K562 (cell line): ENCODE measurements around the gene CNOT4. TPM values are rescaled to one million over a fixed set of nuclear protein-coding genes. Genes with fewer than 3 reads are reported as not detected.

ENCODE experiments used
- ATAC-seq: fragments of 200-7000 bp; cut with Tn5 transposase; 3 replicates; pipeline ENCODE4 v1.9.1; 2020; ENCODE audit warnings: moderate library complexity
- BruUV-seq: library from RNA; stranded (reverse); fragments of 400-500 nt; replicated peaks from 2 replicates; lab custom pipeline; 2021; lab: Mats Ljungman, UMichigan
- CTCF ChIA-PET: fragments of 300-600 bp; formaldehyde crosslinking; extraction: SDS; loops from one replicate; lab custom pipeline; 2021; ENCODE audit warnings: low intra/inter-chr PET ratio; lab: Yijun Ruan, JAX
- POLR2A ChIA-PET: fragments of 300-600, 350-650 bp; sonication (Branson Sonifier 250); formaldehyde crosslinking; extraction: SDS; loops from one replicate; lab custom pipeline; 2021; ENCODE audit warnings: antibody characterized with exemption, inconsistent platforms; lab: Yijun Ruan, JAX
- DNase-seq, 4 experiments: peaks; one replicate each; pipeline versions ENCODE4 v3.0.0 to v3.0.0-alpha.2; 2011 to 2018; ENCODE audit warnings: low spot score in 3 of 4, mixed read lengths in 3 of 4; ENCODE audit errors: extremely low read depth in 1 of 4
- FAIRE-seq: peaks from 2 replicates; lab custom pipeline; 2011; peaks lifted over from hg19 to GRCh38; lab: Jason Lieb, UNC
- H2AFZ ChIP-seq: 2 replicates; pipeline ENCODE4 v1.6.0; 2011; ENCODE audit warnings: low read depth, low read length, control low read depth, inconsistent platforms
- H3K27ac ChIP-seq: fragments of 200-600 bp; 3 replicates; pipeline ENCODE4 v1.8.0; 2011; ENCODE audit warnings: low read depth, mild to moderate bottlenecking, control low read depth, inconsistent platforms, low read length, moderate library complexity, mixed read lengths; ENCODE audit errors: extremely low read depth
- H3K27me3 ChIP-seq, 2 experiments: fragments of 300-600 bp in 1 of 2; 2 replicates in 1 of 2; 3 replicates in 1 of 2; pipeline versions ENCODE4 v1.6.0 to v1.8.0; 2011; ENCODE audit warnings: inconsistent platforms in 2 of 2, low read length in 2 of 2, mild to moderate bottlenecking in 1 of 2, mixed read lengths in 1 of 2, moderate library complexity in 1 of 2; ENCODE audit not compliant: control insufficient read depth in 2 of 2, insufficient read depth in 2 of 2
- H3K36me3 ChIP-seq: fragments of 300-600 bp; 3 replicates; pipeline ENCODE4 v1.8.0; 2011; ENCODE audit warnings: mild to moderate bottlenecking, low read length, inconsistent platforms; ENCODE audit not compliant: control insufficient read depth, insufficient read depth
- H3K4me1 ChIP-seq, 2 experiments: fragments of 200-600 bp in 1 of 2; replicated peaks in 1 of 2; 2 replicates in 1 of 2; 3 replicates in 1 of 2; pipeline versions ENCODE4 v1.5.1 to v1.8.0; 2011; ENCODE audit warnings: inconsistent platforms in 2 of 2, low read length in 2 of 2, mild to moderate bottlenecking in 1 of 2, mixed read lengths in 1 of 2, moderate library complexity in 1 of 2; ENCODE audit not compliant: control insufficient read depth in 2 of 2, insufficient read depth in 2 of 2
- H3K4me2 ChIP-seq: 2 replicates; pipeline ENCODE4 v1.6.1; 2011; ENCODE audit warnings: low read length, control low read depth, inconsistent platforms, mixed read lengths; ENCODE audit not compliant: insufficient read depth
- H3K4me3 ChIP-seq: fragments of 200-600 bp; sonication (generic), shearing (Covaris generic); 2 replicates; pipeline ENCODE4 v1.5.1; 2016; ENCODE audit warnings: control low read depth, inconsistent platforms
- H3K79me2 ChIP-seq: fragments of 200-600 bp; 3 replicates; pipeline ENCODE4 v1.8.0; 2011; ENCODE audit warnings: low read length, inconsistent platforms; ENCODE audit not compliant: control insufficient read depth, insufficient read depth
- H3K9ac ChIP-seq, 2 experiments: 2 replicates each; pipeline versions ENCODE4 v1.6.0 to v1.6.1; 2011; ENCODE audit warnings: low read depth in 2 of 2, low read length in 2 of 2, control low read depth in 1 of 2, inconsistent platforms in 1 of 2, mild to moderate bottlenecking in 1 of 2, mixed read lengths in 1 of 2; ENCODE audit not compliant: insufficient read depth in 1 of 2
- H3K9me1 ChIP-seq: one replicate; pipeline ENCODE4 v1.6.0; 2011; ENCODE audit warnings: inconsistent platforms, mild to moderate bottlenecking, low read length, moderate library complexity; ENCODE audit not compliant: control insufficient read depth, insufficient read depth
- H3K9me3 ChIP-seq: replicated peaks from 2 replicates; pipeline ENCODE4 v1.5.1; 2011; ENCODE audit warnings: low read depth, low read length, inconsistent platforms; ENCODE audit not compliant: control insufficient read depth, insufficient read depth
- H4K20me1 ChIP-seq: replicated peaks from 2 replicates; pipeline ENCODE4 v1.6.1; 2011; ENCODE audit warnings: low read length, inconsistent platforms, mixed read lengths; ENCODE audit not compliant: control insufficient read depth, insufficient read depth
- FOXK2 ChIP-seq, 2 experiments: fragments of 450-650 bp; IDR thresholded peaks in 1 of 2; conservative IDR thresholded peaks in 1 of 2; 2 replicates each; pipeline ENCODE4 v1.6.1; 2016; ENCODE audit warnings: low read depth in 2 of 2, mild to moderate bottlenecking in 1 of 2
- SREBF2 ChIP-seq: sonication (generic); formaldehyde crosslinking; IDR thresholded peaks from 2 replicates; pipeline ENCODE4 v1.4.0; 2020; ENCODE audit warnings: mild to moderate bottlenecking, missing genetic modification reagents
- YY1 ChIP-seq, 3 experiments: IDR thresholded peaks; 2 replicates each; pipeline ENCODE4 v1.6.1; 2011; ENCODE audit warnings: low read length in 2 of 3, mild to moderate bottlenecking in 2 of 3, moderate library complexity in 2 of 3, borderline replicate concordance in 1 of 3, control low read depth in 1 of 3, low read depth in 1 of 3; ENCODE audit not compliant: insufficient read depth in 3 of 3, insufficient replicate concordance in 2 of 3, control insufficient read depth in 1 of 3, insufficient read length in 1 of 3; ENCODE audit errors: extremely low read depth in 1 of 3
- ZFP36 ChIP-seq: fragments of 150-350 bp; IDR thresholded peaks from 2 replicates; pipeline ENCODE4 v1.6.1; 2018; ENCODE audit warnings: low read length, low read depth; ENCODE audit not compliant: partially characterized antibody
- WGBS: fragments of 100-300 bp; shearing (Covaris generic); methylation state at CpG from one replicate; pipeline ENCODE4 v1.1.6; 2016; ENCODE audit warnings: low coverage, mixed read lengths; ENCODE audit not compliant: insufficient coverage; ENCODE audit errors: missing lambda C conversion rate; 5-methylcytosine and 5-hydroxymethylcytosine counted together
- in situ Hi-C: fragments of 300-500 bp; cut with MboI; formaldehyde crosslinking; loops from 4 replicates; pipeline ENCODE4 v1.15.0; 2018; ENCODE audit warnings: inconsistent platforms, mixed read lengths
- intact Hi-C: fragments of 100-400 bp; cut with micrococcal nuclease; formaldehyde crosslinking; loops from 2 replicates; pipeline ENCODE4 v1.14.2; 2022
- polyA plus RNA-seq, 8 experiments: library from polyadenylated mRNA; depleted of rRNA in 4 of 8; stranded (reverse) in 5 of 8; unstranded in 3 of 8; fragments of >200 nt; fragmentation: Nextera tagmentation in 2 of 8; fragmentation: Illumina TruSeq in 1 of 8; extraction: Ambion mirVana in 2 of 8; extraction: Trizol in 1 of 8; gene quantifications; 2 replicates each; pipeline versions ENCODE4 v1.2.1 to v1.2.3, GENCODE V29; 2011 to 2014; ENCODE audit warnings: inconsistent platforms in 1 of 8, missing spikeins in 1 of 8
- total RNA-seq, 7 experiments: library from RNA; depleted of rRNA in 6 of 7; stranded (reverse); fragments of >200 nt in 6 of 7; fragmentation: Illumina TruSeq in 2 of 7; extraction: Trizol in 2 of 7; gene quantifications; 2 replicates each; pipeline versions ENCODE4 v1.2.1 to v1.2.3, GENCODE V29; 2011 to 2021; ENCODE audit warnings: low replicate concordance in 1 of 7
- TF ChIP-seq, protein P1 (sequence below): fragments of 250-450 bp; sonication (Bioruptor Pico); IDR thresholded peaks from 2 replicates; pipeline ENCODE4 v1.4.0; 2020; ENCODE audit warnings: mild to moderate bottlenecking
- TF ChIP-seq, protein P2 (sequence below): fragments of 450-650 bp; IDR thresholded peaks from 2 replicates; pipeline ENCODE4 v1.6.1; 2016; ENCODE audit warnings: borderline replicate concordance
- TF ChIP-seq, protein P3 (sequence below): fragments of 450-650 bp; IDR thresholded peaks from 2 replicates; pipeline ENCODE4 v1.6.1; 2016
- TF ChIP-seq, protein P4 (sequence below): IDR thresholded peaks from 2 replicates; pipeline ENCODE4 v1.6.1; 2011; ENCODE audit warnings: borderline replicate concordance, low read depth, mild to moderate bottlenecking, moderate library complexity, low read length; ENCODE audit not compliant: insufficient read depth, poor library complexity, severe bottlenecking

Gene CNOT4
- total and polyA plus RNA-seq, 9 of the 15 experiments (the other 6 are each of a cell fraction or from before 2014, with no cell fraction given) = 8.6 to 24.1 (median 15.4) TPM

DNA sequence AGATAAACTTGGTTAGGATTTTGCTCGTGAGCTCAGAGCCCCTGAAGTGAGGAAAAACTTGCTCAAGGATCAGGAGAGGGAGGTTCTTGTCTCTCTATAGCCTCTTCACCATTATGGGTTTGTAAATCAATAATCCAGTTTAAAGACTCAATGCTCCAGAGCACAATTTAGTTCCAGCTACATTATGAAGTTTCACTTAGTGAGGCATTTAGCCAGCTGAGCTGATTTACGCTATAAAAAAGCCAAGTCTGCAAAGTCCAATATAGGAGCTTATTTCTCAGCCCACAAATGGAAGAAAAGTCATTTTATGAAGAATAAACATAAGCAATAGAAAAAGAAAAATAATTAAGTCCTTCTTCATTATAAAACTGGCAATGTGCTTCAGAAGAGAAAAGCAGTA is 145.7 kb downstream of the CNOT4 start:
- no peak overlapping the region for H2AFZ ChIP-seq
- TF ChIP-seq, protein P1, sequence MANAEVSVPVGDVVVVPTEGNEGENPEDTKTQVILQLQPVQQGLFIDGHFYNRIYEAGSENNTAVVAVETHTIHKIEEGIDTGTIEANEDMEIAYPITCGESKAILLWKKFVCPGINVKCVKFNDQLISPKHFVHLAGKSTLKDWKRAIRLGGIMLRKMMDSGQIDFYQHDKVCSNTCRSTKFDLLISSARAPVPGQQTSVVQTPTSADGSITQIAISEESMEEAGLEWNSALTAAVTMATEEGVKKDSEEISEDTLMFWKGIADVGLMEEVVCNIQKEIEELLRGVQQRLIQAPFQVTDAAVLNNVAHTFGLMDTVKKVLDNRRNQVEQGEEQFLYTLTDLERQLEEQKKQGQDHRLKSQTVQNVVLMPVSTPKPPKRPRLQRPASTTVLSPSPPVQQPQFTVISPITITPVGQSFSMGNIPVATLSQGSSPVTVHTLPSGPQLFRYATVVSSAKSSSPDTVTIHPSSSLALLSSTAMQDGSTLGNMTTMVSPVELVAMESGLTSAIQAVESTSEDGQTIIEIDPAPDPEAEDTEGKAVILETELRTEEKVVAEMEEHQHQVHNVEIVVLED (CRISPR knock-in tag) = no peak
- TF ChIP-seq YY1 (IDR thresholded peaks at IDR 0.05; ENCODE audit: borderline replicate concordance in 1 of 3, control insufficient read depth in 1 of 3, extremely low read depth in 1 of 3, insufficient read depth in 3 of 3, insufficient read length in 1 of 3, insufficient replicate concordance in 2 of 3, low read depth in 1 of 3, low read length in 2 of 3) (no peak), SREBF2 (CRISPR knock-in tag) (no peak), FOXK2 (conservative IDR thresholded peaks at IDR 0.05 in 1 of 2, IDR thresholded peaks at IDR 0.05 in 1 of 2; ENCODE audit: low read depth in 2 of 2) (no peak), ZFP36 (no peak)
- TF ChIP-seq, protein P2, sequence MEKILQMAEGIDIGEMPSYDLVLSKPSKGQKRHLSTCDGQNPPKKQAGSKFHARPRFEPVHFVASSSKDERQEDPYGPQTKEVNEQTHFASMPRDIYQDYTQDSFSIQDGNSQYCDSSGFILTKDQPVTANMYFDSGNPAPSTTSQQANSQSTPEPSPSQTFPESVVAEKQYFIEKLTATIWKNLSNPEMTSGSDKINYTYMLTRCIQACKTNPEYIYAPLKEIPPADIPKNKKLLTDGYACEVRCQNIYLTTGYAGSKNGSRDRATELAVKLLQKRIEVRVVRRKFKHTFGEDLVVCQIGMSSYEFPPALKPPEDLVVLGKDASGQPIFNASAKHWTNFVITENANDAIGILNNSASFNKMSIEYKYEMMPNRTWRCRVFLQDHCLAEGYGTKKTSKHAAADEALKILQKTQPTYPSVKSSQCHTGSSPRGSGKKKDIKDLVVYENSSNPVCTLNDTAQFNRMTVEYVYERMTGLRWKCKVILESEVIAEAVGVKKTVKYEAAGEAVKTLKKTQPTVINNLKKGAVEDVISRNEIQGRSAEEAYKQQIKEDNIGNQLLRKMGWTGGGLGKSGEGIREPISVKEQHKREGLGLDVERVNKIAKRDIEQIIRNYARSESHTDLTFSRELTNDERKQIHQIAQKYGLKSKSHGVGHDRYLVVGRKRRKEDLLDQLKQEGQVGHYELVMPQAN = no peak
- TF ChIP-seq, protein P3, sequence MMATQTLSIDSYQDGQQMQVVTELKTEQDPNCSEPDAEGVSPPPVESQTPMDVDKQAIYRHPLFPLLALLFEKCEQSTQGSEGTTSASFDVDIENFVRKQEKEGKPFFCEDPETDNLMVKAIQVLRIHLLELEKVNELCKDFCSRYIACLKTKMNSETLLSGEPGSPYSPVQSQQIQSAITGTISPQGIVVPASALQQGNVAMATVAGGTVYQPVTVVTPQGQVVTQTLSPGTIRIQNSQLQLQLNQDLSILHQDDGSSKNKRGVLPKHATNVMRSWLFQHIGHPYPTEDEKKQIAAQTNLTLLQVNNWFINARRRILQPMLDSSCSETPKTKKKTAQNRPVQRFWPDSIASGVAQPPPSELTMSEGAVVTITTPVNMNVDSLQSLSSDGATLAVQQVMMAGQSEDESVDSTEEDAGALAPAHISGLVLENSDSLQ = no peak
- TF ChIP-seq, protein P4, sequence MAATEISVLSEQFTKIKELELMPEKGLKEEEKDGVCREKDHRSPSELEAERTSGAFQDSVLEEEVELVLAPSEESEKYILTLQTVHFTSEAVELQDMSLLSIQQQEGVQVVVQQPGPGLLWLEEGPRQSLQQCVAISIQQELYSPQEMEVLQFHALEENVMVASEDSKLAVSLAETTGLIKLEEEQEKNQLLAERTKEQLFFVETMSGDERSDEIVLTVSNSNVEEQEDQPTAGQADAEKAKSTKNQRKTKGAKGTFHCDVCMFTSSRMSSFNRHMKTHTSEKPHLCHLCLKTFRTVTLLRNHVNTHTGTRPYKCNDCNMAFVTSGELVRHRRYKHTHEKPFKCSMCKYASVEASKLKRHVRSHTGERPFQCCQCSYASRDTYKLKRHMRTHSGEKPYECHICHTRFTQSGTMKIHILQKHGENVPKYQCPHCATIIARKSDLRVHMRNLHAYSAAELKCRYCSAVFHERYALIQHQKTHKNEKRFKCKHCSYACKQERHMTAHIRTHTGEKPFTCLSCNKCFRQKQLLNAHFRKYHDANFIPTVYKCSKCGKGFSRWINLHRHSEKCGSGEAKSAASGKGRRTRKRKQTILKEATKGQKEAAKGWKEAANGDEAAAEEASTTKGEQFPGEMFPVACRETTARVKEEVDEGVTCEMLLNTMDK = no peak
- H3K79me2 ChIP-seq = no peaks in the 10 kb centered on the region
- no peak overlapping the region for H3K4me3 ChIP-seq
- no peaks in the 10 kb centered on the region for H3K4me1 ChIP-seq
- no peak for FAIRE-seq
- no peaks in the 10 kb centered on the region; the same call in 1 of the 2 replicates for H3K9me3 ChIP-seq
- no peak for DNase-seq
- no peak for ATAC-seq
- H3K27ac ChIP-seq = no peak overlapping the region
- H3K27me3 ChIP-seq = no peaks in the 10 kb centered on the region
- BruUV-seq = no TSS peak
- no peak overlapping the region for H3K9ac ChIP-seq
- intact Hi-C loops = no loop called here
- H3K9me1 ChIP-seq = no peaks in the 10 kb centered on the region
- 81% methylated on average over 2 of the region's 2 CpGs for WGBS
- ChIA-PET CTCF (no interaction called here), POLR2A (interaction anchor here (0.6 to 1.2 kb wide), 2 partner anchors 8 to 11 kb away, joined by 3 to 4 read pairs; no protein-coding TSS in a partner anchor)
- H4K20me1 ChIP-seq = no peaks in the 10 kb centered on the region
- H3K36me3 ChIP-seq = peaks cover 20% of the 10 kb centered on the region; the same call in 1 of the 3 replicates
- H3K4me2 ChIP-seq = no peak overlapping the region
- in situ Hi-C loops = no loop called here
